PFSK-1 (cell line): ENCODE data around the gene PLSCR3. TPM values are rescaled to one million over a fixed set of nuclear protein-coding genes. Genes with fewer than 3 reads are reported as not detected.

Experiments used
- FOXP2 ChIP-seq: optimal IDR thresholded peaks from 2 replicates; pipeline ENCODE3; 2011; ENCODE audit warnings: borderline replicate concordance, control low read depth, inconsistent platforms; ENCODE audit not compliant: insufficient read depth; ENCODE audit errors: extremely low read length, extremely low read depth
- POLR2AphosphoS5 ChIP-seq: IDR thresholded peaks from 2 replicates; pipeline ENCODE4 v1.6.1; 2012; ENCODE audit warnings: low read depth, mild to moderate bottlenecking, control low read depth, low read length, moderate library complexity
- REST ChIP-seq, 2 experiments: IDR thresholded peaks; 2 replicates each; pipeline versions ENCODE4 v1.6.1 to v1.8.0; 2011 to 2012; ENCODE audit warnings: low read depth in 2 of 2, low read length in 2 of 2, control low read depth in 1 of 2, inconsistent platforms in 1 of 2, mild to moderate bottlenecking in 1 of 2, moderate library complexity in 1 of 2; ENCODE audit not compliant: insufficient read depth in 1 of 2
- SIN3A ChIP-seq: IDR thresholded peaks from 2 replicates; pipeline ENCODE4 v1.6.1; 2012; ENCODE audit warnings: mild to moderate bottlenecking, low read length, moderate library complexity, borderline replicate concordance; ENCODE audit not compliant: insufficient read depth
- TAF1 ChIP-seq: IDR thresholded peaks from 2 replicates; pipeline ENCODE4 v1.6.1; 2012; ENCODE audit warnings: low read length, control low read depth, borderline replicate concordance; ENCODE audit not compliant: insufficient read depth
- polyA plus RNA-seq: library from polyadenylated mRNA; unstranded; fragments of >200 nt; gene quantifications from one replicate; pipeline ENCODE4 v1.2.1, GENCODE V29; 2012; ENCODE audit warnings: low read depth, missing spikeins; ENCODE audit not compliant: insufficient read length

PLSCR3 gene
- polyA plus RNA-seq: 22.4 TPM

GRCh38 chr17:7394452-7395191 lies at the start of gene PLSCR3:
Gene PLSCR3, minus strand, starts transcription at chr17:7394525. Its CDS starts 415 bp downstream, at chr17:7394110.
- TF ChIP-seq POLR2AphosphoS5 (peak; percentile 94), REST (IDR thresholded peaks at IDR 0.05; ENCODE audit: insufficient read depth in 1 of 2, low read depth in 2 of 2, low read length in 2 of 2) (peak; percentile 14 to 50; a peak in 1 of 4 replicates), SIN3A (peak; percentile 49; the same call in 1 of the 2 replicates), TAF1 (peak; percentile 76; the same call in 1 of the 2 replicates), FOXP2 (no peak)

GRCh38 chr17:7443499-7444485 lies 49.5 kb upstream of the PLSCR3 start:
- TF ChIP-seq POLR2AphosphoS5 (no peak), TAF1 (no peak), REST (IDR thresholded peaks at IDR 0.05; ENCODE audit: insufficient read depth in 1 of 2, low read depth in 2 of 2, low read length in 2 of 2) (no peak), SIN3A (no peak), FOXP2 (no peak)

GRCh38 chr17:7442142-7442541 lies 47.8 kb upstream of the PLSCR3 start:
- TF ChIP-seq FOXP2: no peak
- TF ChIP-seq SIN3A: no peak
- no peak for TF ChIP-seq REST (IDR thresholded peaks at IDR 0.05; ENCODE audit: insufficient read depth in 1 of 2, low read depth in 2 of 2, low read length in 2 of 2)
- no peak for TF ChIP-seq POLR2AphosphoS5
- TF ChIP-seq TAF1: no peak

GRCh38 chr17:7441266-7441665 lies 46.9 kb upstream of the PLSCR3 start:
- TF ChIP-seq FOXP2: no peak
- no peak for TF ChIP-seq TAF1
- no peak for TF ChIP-seq REST (IDR thresholded peaks at IDR 0.05; ENCODE audit: insufficient read depth in 1 of 2, low read depth in 2 of 2, low read length in 2 of 2)
- TF ChIP-seq POLR2AphosphoS5: no peak
- no peak for TF ChIP-seq SIN3A
